PC-9 (cell line): ENCODE data around the gene GANC. TPM values are rescaled to one million over a fixed set of nuclear protein-coding genes. Genes with fewer than 3 reads are reported as not detected.

Experiments
- BruUV-seq: library from RNA; stranded (reverse); fragments of 400-500 nt; replicated peaks from 2 replicates; lab custom pipeline; 2021; lab: Mats Ljungman, UMichigan
- CTCF ChIA-PET: fragments of 300-600 bp; sonication (Branson Sonifier 250); formaldehyde crosslinking; loops from one replicate; lab custom pipeline; 2022; ENCODE audit warnings: antibody characterized with exemption; lab: Charles Lee
- POLR2A ChIA-PET: fragments of 300-600 bp; sonication (Branson Sonifier 250); formaldehyde crosslinking; loops from one replicate; lab custom pipeline; 2022; ENCODE audit warnings: antibody characterized with exemption; ENCODE audit not compliant: unreplicated experiment; lab: Charles Lee
- DNase-seq, 2 experiments: peaks; one replicate each; pipeline versions ENCODE4 v3.0.0 to v3.0.0-alpha.2; 2015 to 2022; ENCODE audit warnings: mixed read lengths in 1 of 2
- H2AFZ ChIP-seq: fragments of 200-600 bp; sonication (generic); 2 replicates; pipeline ENCODE4 v1.8.1; 2017; ENCODE audit warnings: antibody characterized with exemption
- H3F3A ChIP-seq: fragments of 200-600 bp; sonication (generic); 2 replicates; pipeline ENCODE4 v1.8.1; 2017; ENCODE audit warnings: antibody characterized with exemption, mild to moderate bottlenecking, low read depth; ENCODE audit not compliant: insufficient read depth
- H3K27ac ChIP-seq: fragments of 200-600 bp; sonication (generic); 2 replicates; pipeline ENCODE4 v1.6.1; 2016; ENCODE audit warnings: mixed run types
- H3K27me3 ChIP-seq: fragments of 200-600 bp; sonication (generic); 2 replicates; pipeline ENCODE4 v1.6.1; 2016; ENCODE audit warnings: low read depth, mixed run types; ENCODE audit not compliant: insufficient read depth
- H3K36me3 ChIP-seq: fragments of 200-600 bp; sonication (generic); 2 replicates; pipeline ENCODE4 v1.6.1; 2016; ENCODE audit warnings: low read depth, mixed run types
- H3K4me1 ChIP-seq: fragments of 200-600 bp; sonication (generic); replicated peaks from 2 replicates; pipeline ENCODE4 v1.6.1; 2016; ENCODE audit warnings: mixed run types; ENCODE audit not compliant: insufficient read depth
- H3K4me2 ChIP-seq: fragments of 200-600 bp; sonication (generic); 2 replicates; pipeline ENCODE4 v1.6.1; 2017; ENCODE audit warnings: mixed run types
- H3K4me3 ChIP-seq: fragments of 200-600 bp; sonication (generic); 2 replicates; pipeline ENCODE4 v1.6.1; 2016; ENCODE audit warnings: mixed run types
- H3K79me2 ChIP-seq: fragments of 200-600 bp; sonication (generic); 2 replicates; pipeline ENCODE4 v1.6.1; 2017; ENCODE audit warnings: low read depth, mixed run types
- H3K9me2 ChIP-seq: fragments of 200-600 bp; sonication (generic); 2 replicates; pipeline ENCODE4 v1.8.1; 2017; ENCODE audit warnings: mild to moderate bottlenecking; ENCODE audit not compliant: insufficient read depth
- H3K9me3 ChIP-seq: fragments of 200-600 bp; sonication (generic); 2 replicates; pipeline ENCODE4 v1.8.1; 2016; ENCODE audit warnings: low read depth; ENCODE audit not compliant: insufficient read depth
- H4K20me1 ChIP-seq: fragments of 200-600 bp; sonication (generic); 2 replicates; pipeline ENCODE4 v1.8.1; 2017; ENCODE audit not compliant: insufficient read depth
- EZH2 ChIP-seq: fragments of 200-600 bp; sonication (generic); IDR thresholded peaks from 2 replicates; pipeline ENCODE4 v1.8.0; 2017; ENCODE audit warnings: antibody characterized with exemption, low read depth
- intact Hi-C: fragments of 100-400 bp; cut with micrococcal nuclease; formaldehyde crosslinking; loops from one replicate; pipeline ENCODE4 v1.10.0; 2022; ENCODE audit not compliant: unreplicated experiment
- total RNA-seq: library from RNA; stranded (reverse); gene quantifications from 2 replicates; pipeline ENCODE4 v1.2.3, GENCODE V29; 2021
- TF ChIP-seq, protein P1 (sequence below): fragments of 200-600 bp; sonication (generic); conservative IDR thresholded peaks from 2 replicates; pipeline ENCODE4 v1.6.1; 2017; ENCODE audit warnings: mixed run types, antibody characterized with exemption, mild to moderate bottlenecking, moderate library complexity

Gene GANC
- total RNA-seq, 1 experiment from 2014 or later: 16.3 TPM

DNA sequence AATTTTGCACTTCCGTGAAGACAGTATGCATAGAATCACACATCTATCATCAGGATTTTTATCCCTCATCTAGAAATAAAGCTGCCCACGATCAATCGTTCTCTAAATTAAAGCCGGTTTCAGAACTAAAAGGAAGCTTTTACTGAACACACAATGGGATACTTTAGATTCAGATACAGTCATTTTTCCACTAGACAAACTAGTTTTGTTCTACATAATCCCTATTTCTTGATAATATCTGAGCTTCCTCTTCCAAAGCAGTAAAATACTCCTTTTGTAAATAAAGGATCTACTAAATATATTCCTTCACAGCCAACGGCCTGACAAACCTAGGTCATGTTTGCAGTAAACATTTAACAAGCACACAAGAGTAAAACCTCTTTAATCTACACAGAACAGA is 2.0 kb upstream of the GANC start:
- Histone ChIP-seq H3K4me3 (no peak overlapping the region; the same call in 1 of the 2 replicates), H3F3A (peaks cover 16% of the 10 kb centered on the region; the same call in 1 of the 2 replicates)
- TF ChIP-seq, protein P1, sequence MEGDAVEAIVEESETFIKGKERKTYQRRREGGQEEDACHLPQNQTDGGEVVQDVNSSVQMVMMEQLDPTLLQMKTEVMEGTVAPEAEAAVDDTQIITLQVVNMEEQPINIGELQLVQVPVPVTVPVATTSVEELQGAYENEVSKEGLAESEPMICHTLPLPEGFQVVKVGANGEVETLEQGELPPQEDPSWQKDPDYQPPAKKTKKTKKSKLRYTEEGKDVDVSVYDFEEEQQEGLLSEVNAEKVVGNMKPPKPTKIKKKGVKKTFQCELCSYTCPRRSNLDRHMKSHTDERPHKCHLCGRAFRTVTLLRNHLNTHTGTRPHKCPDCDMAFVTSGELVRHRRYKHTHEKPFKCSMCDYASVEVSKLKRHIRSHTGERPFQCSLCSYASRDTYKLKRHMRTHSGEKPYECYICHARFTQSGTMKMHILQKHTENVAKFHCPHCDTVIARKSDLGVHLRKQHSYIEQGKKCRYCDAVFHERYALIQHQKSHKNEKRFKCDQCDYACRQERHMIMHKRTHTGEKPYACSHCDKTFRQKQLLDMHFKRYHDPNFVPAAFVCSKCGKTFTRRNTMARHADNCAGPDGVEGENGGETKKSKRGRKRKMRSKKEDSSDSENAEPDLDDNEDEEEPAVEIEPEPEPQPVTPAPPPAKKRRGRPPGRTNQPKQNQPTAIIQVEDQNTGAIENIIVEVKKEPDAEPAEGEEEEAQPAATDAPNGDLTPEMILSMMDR: no peak
- TF ChIP-seq EZH2: no peak

GRCh38 chr15:42273900-42274701 is 1.1 kb downstream of the GANC start:
- Histone ChIP-seq H3K4me3 (peak overlapping the region; percentile 74), H3K27me3 (no peaks in the 10 kb centered on the region), H3K4me1 (peaks cover 33% of the 10 kb centered on the region), H3K9me3 (no peaks in the 10 kb centered on the region), H3K27ac (peak overlapping the region; percentile 84), H3K79me2 (peaks cover 47% of the 10 kb centered on the region), H2AFZ (peak overlapping the region; percentile 78), H3K36me3 (no peaks in the 10 kb centered on the region), H3F3A (peaks cover 16% of the 10 kb centered on the region; the same call in 1 of the 2 replicates), H3K9me2 (no peaks in the 10 kb centered on the region), H3K4me2 (peak overlapping the region; percentile 85), H4K20me1 (peaks cover 7% of the 10 kb centered on the region; the same call in 1 of the 2 replicates)
- no peak for TF ChIP-seq EZH2
- TF ChIP-seq, protein P1: no peak
- BruUV-seq: TSS peak; percentile 83
- intact Hi-C loops: loop anchor here (10.0 kb wide), 1 partner anchor 111 kb away; no protein-coding TSS in a partner anchor
- ChIA-PET POLR2A (interaction anchor here (0.5 to 1.2 kb wide), 7 partner anchors 12 to 942 kb away, joined by 3 to 4 read pairs (median 3); partner anchors contain the start of gene OIP5), CTCF (interaction anchor here (1.3 kb wide), 1 partner anchor 111 kb away, joined by 3 read pairs; no protein-coding TSS in a partner anchor)
- DNase-seq: peak; percentile 38 to 63

More for the DNA sequence above, 2.0 kb upstream of the GANC start:
- H3K27me3 ChIP-seq: no peaks in the 10 kb centered on the region
- H3K79me2 ChIP-seq: peaks cover 50% of the 10 kb centered on the region
- BruUV-seq: no TSS peak
- H3K4me2 ChIP-seq: peak overlapping the region; percentile 38
- DNase-seq: no peak
- H3K9me3 ChIP-seq: no peaks in the 10 kb centered on the region
- POLR2A ChIA-PET: interaction anchor here (0.7 kb wide), 1 partner anchor 320 kb away, joined by 3 read pairs; no protein-coding TSS in a partner anchor
- H2AFZ ChIP-seq: no peak overlapping the region
- H3K9me2 ChIP-seq: no peaks in the 10 kb centered on the region
- peaks cover 10% of the 10 kb centered on the region; the same call in 1 of the 2 replicates for H3K36me3 ChIP-seq
- peaks cover 29% of the 10 kb centered on the region for H3K4me1 ChIP-seq
- H3K27ac ChIP-seq: no peak overlapping the region
- H4K20me1 ChIP-seq: peaks cover 7% of the 10 kb centered on the region; the same call in 1 of the 2 replicates
- intact Hi-C loops: loop anchor here (10.0 kb wide), 1 partner anchor 114 kb away; no protein-coding TSS in a partner anchor
- CTCF ChIA-PET: interaction anchor here (0.7 kb wide), 1 partner anchor 164 kb away, joined by 8 read pairs; no protein-coding TSS in a partner anchor

GRCh38 chr15:42274702-42274989 is 1.6 kb downstream of the GANC start:
- Histone ChIP-seq H3K79me2 (peaks cover 43% of the 10 kb centered on the region), H3K4me3 (peak overlapping the region; percentile 74), H3K27me3 (no peaks in the 10 kb centered on the region), H3K9me3 (no peaks in the 10 kb centered on the region), H3K36me3 (no peaks in the 10 kb centered on the region), H3K27ac (peak overlapping the region; percentile 84), H3K4me1 (peaks cover 33% of the 10 kb centered on the region), H2AFZ (peak overlapping the region; percentile 78), H3K9me2 (no peaks in the 10 kb centered on the region), H3K4me2 (peak overlapping the region; percentile 85), H4K20me1 (peaks cover 3% of the 10 kb centered on the region; the same call in 1 of the 2 replicates), H3F3A (peaks cover 16% of the 10 kb centered on the region; the same call in 1 of the 2 replicates)
- ChIA-PET CTCF (no interaction called here), POLR2A (no interaction called here)
- intact Hi-C loops: loop anchor here (10.0 kb wide), 1 partner anchor 110 kb away; no protein-coding TSS in a partner anchor
- DNase-seq: no peak
- TF ChIP-seq EZH2: no peak
- TF ChIP-seq, protein P1: no peak
- no TSS peak for BruUV-seq
